WTC11 (cell line): Measurements from ENCODE around the gene HTRA1. TPM values are rescaled to one million over a fixed set of nuclear protein-coding genes. Genes with fewer than 3 reads are reported as not detected.

Experiments used
- ATAC-seq: fragments of 200-7000 bp; cut with Tn5 transposase; 2 replicates; pipeline ENCODE4 v1.10.0; 2021; ENCODE audit warnings: mild to moderate bottlenecking, moderate library complexity
- CTCF ChIA-PET: fragments of 300-600 bp; sonication (Branson Sonifier 250); formaldehyde crosslinking; loops from one replicate; lab custom pipeline; 2021; ENCODE audit warnings: antibody characterized with exemption; lab: Charles Lee
- POLR2A ChIA-PET: fragments of 350-600 bp; sonication (Branson Sonifier 250); formaldehyde crosslinking; loops from one replicate; lab custom pipeline; 2021; ENCODE audit warnings: antibody characterized with exemption; lab: Charles Lee
- DNase-seq: peaks from one replicate; pipeline ENCODE4 v3.0.0; 2021; ENCODE audit warnings: low spot score
- H3K27ac Mint-ChIP-seq: 2 replicates; pipeline ENCODE4 v1.8.0; 2021; ENCODE audit warnings: mixed read lengths
- H3K27me3 Mint-ChIP-seq: 2 replicates; pipeline ENCODE4 v1.8.0; 2021; ENCODE audit warnings: low read depth, mild to moderate bottlenecking, moderate library complexity, mixed read lengths
- H3K36me3 Mint-ChIP-seq: 2 replicates; pipeline ENCODE4 v1.8.0; 2021; ENCODE audit warnings: mixed read lengths
- H3K4me1 Mint-ChIP-seq: 2 replicates; pipeline ENCODE4 v1.8.0; 2022; ENCODE audit warnings: mixed read lengths
- H3K4me3 Mint-ChIP-seq: 2 replicates; pipeline ENCODE4 v1.8.0; 2021; ENCODE audit warnings: mild to moderate bottlenecking, moderate library complexity, mixed read lengths
- H3K9me3 Mint-ChIP-seq: 2 replicates; pipeline ENCODE4 v1.8.0; 2021; ENCODE audit warnings: mixed read lengths
- AFF4 ChIP-seq: sonication (generic); formaldehyde crosslinking; IDR thresholded peaks from 2 replicates; pipeline ENCODE4 v1.8.1; 2023; ENCODE audit warnings: mild to moderate bottlenecking, missing genetic modification reagents, borderline replicate concordance
- CDX4 ChIP-seq: fragments of 250-450 bp; sonication (Bioruptor Pico); IDR thresholded peaks from 2 replicates; pipeline ENCODE4 v1.9.0; 2021; ENCODE audit warnings: moderate library complexity, mild to moderate bottlenecking, inconsistent platforms, borderline replicate concordance
- CREM ChIP-seq: sonication (generic); formaldehyde crosslinking; IDR thresholded peaks from 2 replicates; pipeline ENCODE4 v1.8.1; 2022; ENCODE audit warnings: mild to moderate bottlenecking, missing genetic modification reagents, moderate library complexity
- FOXJ3 ChIP-seq: sonication (generic); formaldehyde crosslinking; IDR thresholded peaks from 2 replicates; pipeline ENCODE4 v1.9.0; 2021; ENCODE audit warnings: missing genetic modification reagents, mild to moderate bottlenecking, borderline replicate concordance
- HMGA2 ChIP-seq: fragments of 250-450 bp; sonication (Bioruptor Pico); IDR thresholded peaks from 2 replicates; pipeline ENCODE4 v1.4.0; 2021; ENCODE audit warnings: mild to moderate bottlenecking, moderate library complexity
- PRRX2 ChIP-seq: fragments of 250-450 bp; sonication (Bioruptor Pico); IDR thresholded peaks from 2 replicates; pipeline ENCODE4 v1.8.0; 2021; ENCODE audit warnings: mild to moderate bottlenecking
- RORB ChIP-seq: fragments of 250-450 bp; sonication (Bioruptor Pico); IDR thresholded peaks from 2 replicates; pipeline ENCODE4 v1.9.0; 2021; ENCODE audit warnings: mild to moderate bottlenecking
- SMAD3 ChIP-seq: sonication (generic); formaldehyde crosslinking; IDR thresholded peaks from 2 replicates; pipeline ENCODE4 v1.8.0; 2022; ENCODE audit warnings: missing genetic modification reagents, mild to moderate bottlenecking, borderline replicate concordance
- SMAD4 ChIP-seq: sonication (generic); formaldehyde crosslinking; IDR thresholded peaks from 2 replicates; pipeline ENCODE4 v1.8.0; 2022; ENCODE audit warnings: mild to moderate bottlenecking, missing genetic modification reagents
- TEAD1 ChIP-seq: sonication (generic); formaldehyde crosslinking; IDR thresholded peaks from 2 replicates; pipeline ENCODE4 v1.8.0; 2022; ENCODE audit warnings: mild to moderate bottlenecking, missing genetic modification reagents
- ZNF263 ChIP-seq: sonication (generic); formaldehyde crosslinking; IDR thresholded peaks from 2 replicates; pipeline ENCODE4 v1.8.1; 2022; ENCODE audit warnings: low read depth, mild to moderate bottlenecking, moderate library complexity, missing genetic modification reagents
- total RNA-seq: library from RNA; stranded (reverse); gene quantifications from 3 replicates; pipeline ENCODE4 v1.2.3, GENCODE V29; 2021
- TF ChIP-seq, protein P1 (sequence below): sonication (generic); formaldehyde crosslinking; conservative IDR thresholded peaks from 2 replicates; pipeline ENCODE4 v1.8.1; 2023; ENCODE audit warnings: mild to moderate bottlenecking, low read depth, missing genetic modification reagents, moderate library complexity
- TF ChIP-seq, protein P2 (sequence below): fragments of 250-450 bp; sonication (Bioruptor Pico); IDR thresholded peaks from 2 replicates; pipeline ENCODE4 v1.9.0; 2021; ENCODE audit warnings: mild to moderate bottlenecking
- TF ChIP-seq, protein P3 (sequence below): fragments of 250-450 bp; sonication (Bioruptor Pico); IDR thresholded peaks from 2 replicates; pipeline ENCODE4 v1.9.0; 2021; ENCODE audit warnings: mild to moderate bottlenecking
- TF ChIP-seq, protein P4 (sequence below): sonication (generic); formaldehyde crosslinking; IDR thresholded peaks from 2 replicates; pipeline ENCODE4 v1.8.1; 2023; ENCODE audit warnings: mild to moderate bottlenecking, missing genetic modification reagents, moderate library complexity

The HTRA1 gene
- total RNA-seq, 1 experiment from 2014 or later: 18.3 TPM

DNA sequence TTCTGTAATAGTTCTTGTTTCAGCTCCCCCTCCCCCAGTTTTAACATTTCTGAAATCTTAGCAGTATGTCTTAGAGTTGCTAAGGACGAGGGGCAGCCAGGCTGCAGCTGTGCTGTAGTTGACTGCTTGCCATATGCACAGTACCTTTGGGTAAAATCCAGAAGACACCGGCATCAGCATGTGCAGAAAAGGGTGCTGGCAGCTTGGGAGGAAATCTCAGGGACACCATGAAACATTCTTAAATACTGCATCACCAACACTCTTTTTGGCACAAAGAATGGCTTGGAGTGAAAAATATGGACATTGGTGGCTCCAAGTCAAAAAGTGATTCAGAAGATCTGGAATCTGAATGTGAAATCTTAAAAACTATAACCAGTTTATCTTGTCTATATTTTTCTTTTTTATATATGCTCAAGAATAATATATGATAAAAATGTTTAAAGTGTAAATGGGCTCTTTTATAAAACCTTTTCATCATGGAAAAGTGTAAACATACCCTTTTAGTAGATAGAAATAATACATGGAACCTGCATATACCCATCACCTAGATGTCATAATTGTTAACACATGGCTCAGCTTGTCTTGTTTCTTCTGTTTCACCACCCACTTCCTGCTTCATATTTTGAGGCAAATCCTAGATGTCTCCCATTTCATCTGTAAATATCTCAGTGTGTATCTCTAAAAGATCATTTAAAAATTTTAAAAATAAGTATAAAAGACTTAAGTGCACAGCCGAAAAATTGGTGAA, 41.3 kb upstream of the HTRA1 start (continued):
- TF ChIP-seq, protein P1, sequence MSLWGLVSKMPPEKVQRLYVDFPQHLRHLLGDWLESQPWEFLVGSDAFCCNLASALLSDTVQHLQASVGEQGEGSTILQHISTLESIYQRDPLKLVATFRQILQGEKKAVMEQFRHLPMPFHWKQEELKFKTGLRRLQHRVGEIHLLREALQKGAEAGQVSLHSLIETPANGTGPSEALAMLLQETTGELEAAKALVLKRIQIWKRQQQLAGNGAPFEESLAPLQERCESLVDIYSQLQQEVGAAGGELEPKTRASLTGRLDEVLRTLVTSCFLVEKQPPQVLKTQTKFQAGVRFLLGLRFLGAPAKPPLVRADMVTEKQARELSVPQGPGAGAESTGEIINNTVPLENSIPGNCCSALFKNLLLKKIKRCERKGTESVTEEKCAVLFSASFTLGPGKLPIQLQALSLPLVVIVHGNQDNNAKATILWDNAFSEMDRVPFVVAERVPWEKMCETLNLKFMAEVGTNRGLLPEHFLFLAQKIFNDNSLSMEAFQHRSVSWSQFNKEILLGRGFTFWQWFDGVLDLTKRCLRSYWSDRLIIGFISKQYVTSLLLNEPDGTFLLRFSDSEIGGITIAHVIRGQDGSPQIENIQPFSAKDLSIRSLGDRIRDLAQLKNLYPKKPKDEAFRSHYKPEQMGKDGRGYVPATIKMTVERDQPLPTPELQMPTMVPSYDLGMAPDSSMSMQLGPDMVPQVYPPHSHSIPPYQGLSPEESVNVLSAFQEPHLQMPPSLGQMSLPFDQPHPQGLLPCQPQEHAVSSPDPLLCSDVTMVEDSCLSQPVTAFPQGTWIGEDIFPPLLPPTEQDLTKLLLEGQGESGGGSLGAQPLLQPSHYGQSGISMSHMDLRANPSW (CRISPR knock-in tag): no peak
- TF ChIP-seq, protein P2, sequence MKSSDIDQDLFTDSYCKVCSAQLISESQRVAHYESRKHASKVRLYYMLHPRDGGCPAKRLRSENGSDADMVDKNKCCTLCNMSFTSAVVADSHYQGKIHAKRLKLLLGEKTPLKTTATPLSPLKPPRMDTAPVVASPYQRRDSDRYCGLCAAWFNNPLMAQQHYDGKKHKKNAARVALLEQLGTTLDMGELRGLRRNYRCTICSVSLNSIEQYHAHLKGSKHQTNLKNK (CRISPR knock-in tag): no peak
- TF ChIP-seq CDX4 (CRISPR knock-in tag) (no peak), SMAD4 (CRISPR knock-in tag) (no peak), AFF4 (CRISPR knock-in tag) (no peak), HMGA2 (CRISPR knock-in tag) (no peak), RORB (no peak), SMAD3 (no peak), TEAD1 (CRISPR knock-in tag) (no peak), FOXJ3 (CRISPR knock-in tag) (no peak)
- TF ChIP-seq, protein P3, sequence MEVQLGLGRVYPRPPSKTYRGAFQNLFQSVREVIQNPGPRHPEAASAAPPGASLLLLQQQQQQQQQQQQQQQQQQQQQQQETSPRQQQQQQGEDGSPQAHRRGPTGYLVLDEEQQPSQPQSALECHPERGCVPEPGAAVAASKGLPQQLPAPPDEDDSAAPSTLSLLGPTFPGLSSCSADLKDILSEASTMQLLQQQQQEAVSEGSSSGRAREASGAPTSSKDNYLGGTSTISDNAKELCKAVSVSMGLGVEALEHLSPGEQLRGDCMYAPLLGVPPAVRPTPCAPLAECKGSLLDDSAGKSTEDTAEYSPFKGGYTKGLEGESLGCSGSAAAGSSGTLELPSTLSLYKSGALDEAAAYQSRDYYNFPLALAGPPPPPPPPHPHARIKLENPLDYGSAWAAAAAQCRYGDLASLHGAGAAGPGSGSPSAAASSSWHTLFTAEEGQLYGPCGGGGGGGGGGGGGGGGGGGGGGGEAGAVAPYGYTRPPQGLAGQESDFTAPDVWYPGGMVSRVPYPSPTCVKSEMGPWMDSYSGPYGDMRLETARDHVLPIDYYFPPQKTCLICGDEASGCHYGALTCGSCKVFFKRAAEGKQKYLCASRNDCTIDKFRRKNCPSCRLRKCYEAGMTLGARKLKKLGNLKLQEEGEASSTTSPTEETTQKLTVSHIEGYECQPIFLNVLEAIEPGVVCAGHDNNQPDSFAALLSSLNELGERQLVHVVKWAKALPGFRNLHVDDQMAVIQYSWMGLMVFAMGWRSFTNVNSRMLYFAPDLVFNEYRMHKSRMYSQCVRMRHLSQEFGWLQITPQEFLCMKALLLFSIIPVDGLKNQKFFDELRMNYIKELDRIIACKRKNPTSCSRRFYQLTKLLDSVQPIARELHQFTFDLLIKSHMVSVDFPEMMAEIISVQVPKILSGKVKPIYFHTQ (CRISPR knock-in tag): no peak
- TF ChIP-seq, protein P4, sequence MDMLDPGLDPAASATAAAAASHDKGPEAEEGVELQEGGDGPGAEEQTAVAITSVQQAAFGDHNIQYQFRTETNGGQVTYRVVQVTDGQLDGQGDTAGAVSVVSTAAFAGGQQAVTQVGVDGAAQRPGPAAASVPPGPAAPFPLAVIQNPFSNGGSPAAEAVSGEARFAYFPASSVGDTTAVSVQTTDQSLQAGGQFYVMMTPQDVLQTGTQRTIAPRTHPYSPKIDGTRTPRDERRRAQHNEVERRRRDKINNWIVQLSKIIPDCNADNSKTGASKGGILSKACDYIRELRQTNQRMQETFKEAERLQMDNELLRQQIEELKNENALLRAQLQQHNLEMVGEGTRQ (CRISPR knock-in tag): no peak

GRCh38 chr10:122420624-122421007, 40.7 kb upstream of the HTRA1 start:
- Mint-ChIP-seq H3K9me3 (no peaks in the 10 kb centered on the region), H3K27ac (no peak overlapping the region), H3K4me1 (peaks cover 7% of the 10 kb centered on the region), H3K4me3 (no peak overlapping the region)
- no peak for ATAC-seq
- CTCF ChIA-PET: no interaction called here
- DNase-seq: no peak
- POLR2A ChIA-PET: no interaction called here
- TF ChIP-seq CREM (CRISPR knock-in tag): no peak
- TF ChIP-seq, protein P4 (CRISPR knock-in tag): no peak
- no peak for TF ChIP-seq PRRX2 (CRISPR knock-in tag)
- TF ChIP-seq ZNF263: no peak
- TF ChIP-seq, all 79 proteins: peak for 0
- Mint-ChIP-seq H3K36me3 (peaks cover 39% of the 10 kb centered on the region), H3K27me3 (no peaks in the 10 kb centered on the region)
